VCaP (cell line): ENCODE results near the gene DKK2.

ENCODE experiments used
- H3K27ac ChIP-seq: fragments of 450-650 bp; 2 replicates; pipeline ENCODE4 v1.5.1; 2017
- TF ChIP-seq, protein P1 (sequence below): fragments of 450-650 bp; conservative IDR thresholded peaks from 2 replicates; pipeline ENCODE4 v1.5.1; 2017; ENCODE audit warnings: mild to moderate bottlenecking, moderate library complexity

The DKK2 gene

DNA sequence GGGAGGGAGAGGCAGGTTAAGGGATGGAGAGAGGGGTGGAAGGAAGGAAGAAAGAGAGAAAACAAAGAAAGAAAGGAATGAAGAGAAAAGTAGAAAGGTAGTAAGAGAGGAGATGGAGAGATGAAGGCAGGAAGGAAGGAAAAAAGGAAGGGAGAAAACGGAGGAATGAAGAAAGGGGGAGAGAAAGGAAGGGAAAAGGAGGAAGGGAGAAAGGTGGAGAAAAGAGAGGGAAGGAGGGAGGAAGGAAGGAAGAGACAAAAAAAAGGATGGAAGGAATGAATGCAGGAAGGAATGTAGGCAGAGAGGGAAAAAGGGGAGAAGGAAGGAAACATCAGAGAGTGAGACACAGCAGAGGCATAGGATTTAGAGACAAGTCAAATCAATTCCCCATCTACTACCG, 68.2 kb downstream of the DKK2 start:
- TF ChIP-seq, protein P1, sequence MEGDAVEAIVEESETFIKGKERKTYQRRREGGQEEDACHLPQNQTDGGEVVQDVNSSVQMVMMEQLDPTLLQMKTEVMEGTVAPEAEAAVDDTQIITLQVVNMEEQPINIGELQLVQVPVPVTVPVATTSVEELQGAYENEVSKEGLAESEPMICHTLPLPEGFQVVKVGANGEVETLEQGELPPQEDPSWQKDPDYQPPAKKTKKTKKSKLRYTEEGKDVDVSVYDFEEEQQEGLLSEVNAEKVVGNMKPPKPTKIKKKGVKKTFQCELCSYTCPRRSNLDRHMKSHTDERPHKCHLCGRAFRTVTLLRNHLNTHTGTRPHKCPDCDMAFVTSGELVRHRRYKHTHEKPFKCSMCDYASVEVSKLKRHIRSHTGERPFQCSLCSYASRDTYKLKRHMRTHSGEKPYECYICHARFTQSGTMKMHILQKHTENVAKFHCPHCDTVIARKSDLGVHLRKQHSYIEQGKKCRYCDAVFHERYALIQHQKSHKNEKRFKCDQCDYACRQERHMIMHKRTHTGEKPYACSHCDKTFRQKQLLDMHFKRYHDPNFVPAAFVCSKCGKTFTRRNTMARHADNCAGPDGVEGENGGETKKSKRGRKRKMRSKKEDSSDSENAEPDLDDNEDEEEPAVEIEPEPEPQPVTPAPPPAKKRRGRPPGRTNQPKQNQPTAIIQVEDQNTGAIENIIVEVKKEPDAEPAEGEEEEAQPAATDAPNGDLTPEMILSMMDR: no peak
- H3K27ac ChIP-seq: no peak overlapping the region

DNA sequence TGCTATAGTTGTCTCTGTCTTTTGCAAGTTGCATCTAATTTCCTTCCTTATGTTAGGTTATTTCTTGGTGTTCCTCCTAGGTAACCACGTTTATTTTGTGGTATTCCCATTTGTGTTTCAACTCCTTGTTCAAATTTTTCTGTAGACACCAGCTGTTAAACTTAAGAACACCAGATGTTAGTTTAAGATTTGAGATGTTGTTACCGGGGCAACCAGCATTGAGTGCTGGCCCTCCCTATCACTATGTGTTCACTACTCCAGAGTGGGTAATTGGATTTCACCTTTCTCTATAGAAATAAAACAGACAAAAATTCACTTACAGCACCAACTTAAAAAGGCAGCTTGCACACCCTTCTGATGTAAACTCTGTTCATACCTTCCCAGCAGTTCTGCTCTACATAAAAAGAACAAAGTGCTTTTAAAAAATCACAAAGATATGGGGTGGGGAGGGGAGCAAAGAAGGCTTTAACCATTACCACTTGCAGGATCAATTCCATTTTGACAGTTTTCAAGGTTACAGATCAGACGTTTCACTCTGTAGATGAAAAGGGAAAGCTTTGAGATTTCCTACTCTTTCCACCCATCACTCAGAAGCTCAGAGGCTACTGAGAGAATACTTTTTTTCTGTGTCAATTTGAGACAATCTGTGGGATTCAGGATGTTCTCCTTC, 82.9 kb downstream of the DKK2 start:
- no peak overlapping the region for H3K27ac ChIP-seq
- TF ChIP-seq, protein P1: no peak

DNA sequence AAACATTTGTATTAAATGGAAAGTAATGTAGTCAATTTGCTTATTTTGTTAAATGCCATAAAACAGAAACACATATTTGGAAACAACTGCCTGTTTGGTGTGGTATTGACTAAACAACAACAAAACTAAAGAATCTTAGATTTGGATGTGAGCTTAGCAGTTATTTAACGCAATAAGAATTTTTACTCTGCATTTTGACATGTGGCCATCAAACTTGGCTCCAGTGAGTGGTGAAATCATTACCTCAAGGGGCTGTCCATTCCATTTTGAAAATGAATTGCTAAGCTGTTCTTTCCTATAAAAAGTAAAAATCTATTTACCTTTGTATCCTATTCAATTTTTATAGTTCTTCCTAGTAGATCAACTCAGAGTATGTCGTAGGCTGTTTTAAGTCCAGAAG, 84.2 kb downstream of the DKK2 start:
- no peak overlapping the region for H3K27ac ChIP-seq
- TF ChIP-seq, protein P1: no peak

DNA sequence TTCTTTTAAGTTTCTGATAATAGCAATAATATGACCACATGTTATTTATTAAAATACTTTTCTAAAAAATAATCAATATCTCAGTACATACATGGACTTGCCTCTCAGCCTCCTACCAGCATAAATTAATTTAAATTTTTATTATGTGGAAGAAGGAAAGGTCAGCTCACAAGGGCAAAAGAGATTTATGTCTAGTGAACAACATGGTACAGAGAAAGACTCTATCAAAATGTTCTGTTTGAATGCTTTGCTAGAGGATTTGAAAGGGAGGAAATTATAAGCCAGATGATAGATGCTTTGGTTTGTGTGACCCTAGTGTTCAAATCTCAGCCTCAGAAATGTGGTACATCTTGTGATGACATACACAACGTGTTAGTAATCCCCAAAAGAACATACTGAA, 94.3 kb downstream of the DKK2 start:
- TF ChIP-seq, protein P1: no peak
- H3K27ac ChIP-seq: no peak overlapping the region

DNA sequence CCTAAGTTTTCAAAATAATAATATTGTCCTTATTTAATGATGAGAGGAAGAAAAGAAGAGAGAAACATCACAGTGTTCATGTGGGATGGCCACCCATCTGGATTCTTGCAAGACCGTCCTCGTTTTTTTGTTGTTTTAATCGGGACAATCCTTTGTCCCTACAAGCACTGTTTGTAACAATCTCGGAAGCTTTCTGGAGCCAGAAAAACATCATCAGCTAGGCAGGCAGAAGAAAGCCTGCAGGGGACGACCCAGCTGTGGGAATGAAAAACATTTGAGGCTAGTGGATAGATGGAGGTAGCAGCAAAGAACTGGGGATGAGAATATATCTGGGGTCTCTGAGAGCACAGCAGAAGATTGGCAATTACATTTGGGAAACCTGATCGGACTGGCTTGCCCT, 105.6 kb downstream of the DKK2 start:
- H3K27ac ChIP-seq: no peak overlapping the region
- TF ChIP-seq, protein P1: no peak

DNA sequence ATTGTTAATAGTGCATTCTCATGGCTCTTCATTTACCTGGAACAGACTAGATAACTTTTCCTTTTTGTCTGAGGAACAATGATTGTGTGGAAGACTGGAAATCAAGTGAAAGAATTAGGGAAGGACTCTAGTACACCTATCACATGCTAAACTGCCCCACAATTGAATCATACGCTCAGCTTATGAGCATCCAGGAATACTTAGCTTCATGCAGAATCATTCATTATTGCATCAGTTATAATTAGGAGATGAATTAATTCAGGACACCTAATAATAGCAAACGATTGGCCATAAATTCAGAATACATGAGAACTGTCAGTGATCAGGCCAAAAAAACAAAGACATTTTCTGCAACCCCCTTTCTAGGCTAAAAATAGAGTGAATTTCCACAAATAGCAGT, 106.9 kb downstream of the DKK2 start:
- TF ChIP-seq, protein P1: no peak
- no peak overlapping the region for H3K27ac ChIP-seq

DNA sequence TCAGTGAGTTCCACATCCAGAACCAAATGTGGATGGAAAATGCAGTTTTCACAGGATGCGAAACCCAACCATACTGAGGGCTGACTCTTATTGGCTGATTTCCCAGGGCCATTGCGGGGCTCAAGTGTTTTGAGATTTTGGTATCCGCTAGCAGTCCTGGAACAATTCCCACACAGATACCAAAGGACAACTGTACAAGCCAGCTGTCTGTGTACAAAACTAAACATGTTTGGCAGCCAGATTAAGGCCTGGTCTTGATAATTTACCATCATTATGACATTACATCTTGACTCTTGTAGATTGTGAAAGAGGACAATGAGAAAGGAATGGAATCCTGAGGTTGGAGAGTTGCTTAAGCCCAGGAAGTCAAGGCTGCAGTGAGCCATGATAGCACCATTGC, 121.9 kb downstream of the DKK2 start:
- TF ChIP-seq, protein P1: no peak
- no peak overlapping the region for H3K27ac ChIP-seq
